GM21717 (cell line): ENCODE data around the gene ABCA5.
A peak's percentile ranks its signal among the peaks of the same experiment; 100 is the strongest.

Experiments used
- ATAC-seq: cut with Tn5 transposase; IDR thresholded peaks from one replicate; pipeline ENCODE4 v1.9.1; 2021; ENCODE audit warnings: mild to moderate bottlenecking, moderate library complexity; ENCODE audit not compliant: unreplicated experiment

Gene ABCA5

GRCh38 chr17:69327060-69327831 lies at the start of gene ABCA5:
ABCA5 (minus strand) TSS chr17:69327133; CDS start chr17:69314415, 12,718 bp downstream.
- peak; percentile 92 for ATAC-seq

- no peak for ATAC-seq
Observed at GRCh38 chr17:69375229-69375628, 48.3 kb upstream of the ABCA5 start.

- no peak for ATAC-seq
Observed at GRCh38 chr17:69373069-69373468, 46.1 kb upstream of the ABCA5 start.

- peak; percentile 91 for ATAC-seq
Observed at GRCh38 chr17:69367298-69367697, 40.4 kb upstream of the ABCA5 start.

DNA sequence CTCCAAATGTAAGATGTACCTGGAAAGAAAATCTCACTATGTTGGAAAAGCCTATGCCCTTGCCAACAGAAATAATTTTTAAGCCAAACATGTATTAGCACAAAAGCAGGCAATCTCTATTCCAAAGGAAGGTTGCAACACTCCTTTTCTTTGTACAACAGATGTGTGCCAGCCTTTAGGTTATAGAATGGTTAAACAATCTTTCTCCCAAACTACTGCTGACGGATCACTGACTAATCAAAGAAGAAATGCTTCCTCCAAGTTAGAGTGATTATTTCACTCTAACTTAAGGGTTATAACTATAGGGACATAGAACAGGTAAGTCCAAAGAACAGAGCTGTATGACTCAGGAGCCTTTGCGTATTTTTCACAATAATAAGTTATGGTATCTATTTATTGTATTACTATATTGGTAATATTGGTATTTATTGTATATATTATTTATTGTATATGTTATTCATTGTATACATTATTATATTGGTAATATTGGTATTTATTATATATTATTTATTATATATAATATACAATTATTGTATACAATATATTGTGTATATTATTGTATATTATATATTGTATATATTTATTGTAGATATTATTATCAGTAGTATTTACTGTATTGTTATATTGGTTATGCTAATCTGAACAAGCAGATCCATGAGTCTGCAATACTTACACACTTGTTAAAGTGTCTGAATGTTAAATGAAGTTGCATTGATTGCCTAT lies 36.7 kb upstream of the ABCA5 start:
- ATAC-seq, result no peak

DNA sequence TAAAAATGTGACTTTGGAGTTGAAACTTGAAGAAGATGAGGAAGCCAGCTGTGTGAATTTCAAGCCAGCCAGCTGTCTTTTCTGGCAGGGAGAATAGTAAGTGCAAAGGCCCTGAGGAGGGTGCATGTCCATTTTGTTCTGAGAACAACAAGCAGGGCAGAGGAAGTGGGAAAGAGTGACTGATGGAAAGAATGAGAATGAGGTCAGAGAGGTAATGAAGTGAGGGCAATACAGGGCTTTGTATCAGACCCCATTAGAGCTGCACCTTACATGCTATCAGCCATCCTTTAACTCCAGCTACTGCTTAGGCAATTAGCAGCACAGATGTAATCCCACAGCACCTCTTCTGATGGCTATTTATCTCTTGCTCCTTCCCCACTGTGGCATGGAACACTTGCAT lies 34.2 kb upstream of the ABCA5 start:
- ATAC-seq, result no peak

- no peak for ATAC-seq
Observed at GRCh38 chr17:69358688-69359596, 32.0 kb upstream of the ABCA5 start.

DNA sequence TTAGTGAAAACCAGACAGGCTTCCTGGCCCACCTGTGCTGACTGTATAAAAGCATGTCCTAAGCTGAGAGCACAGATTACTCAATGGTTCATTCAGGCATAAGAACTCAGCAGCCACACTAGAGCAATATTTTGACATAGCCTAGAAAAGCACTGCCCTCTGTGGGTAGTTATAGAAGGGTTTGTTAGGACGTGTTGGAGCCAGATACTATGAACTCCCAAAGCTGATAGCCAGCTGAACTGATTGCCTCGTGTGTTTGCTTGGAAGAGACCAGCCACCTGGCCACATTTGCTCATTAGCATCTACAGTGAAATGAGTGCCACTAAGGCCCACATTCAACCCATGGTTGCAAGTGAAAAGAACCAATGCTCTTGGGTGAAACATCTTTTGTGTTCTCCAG lies 30.8 kb upstream of the ABCA5 start:
- ATAC-seq, result no peak

- no peak for ATAC-seq
Observed at GRCh38 chr17:69356625-69357024, 29.7 kb upstream of the ABCA5 start.

DNA sequence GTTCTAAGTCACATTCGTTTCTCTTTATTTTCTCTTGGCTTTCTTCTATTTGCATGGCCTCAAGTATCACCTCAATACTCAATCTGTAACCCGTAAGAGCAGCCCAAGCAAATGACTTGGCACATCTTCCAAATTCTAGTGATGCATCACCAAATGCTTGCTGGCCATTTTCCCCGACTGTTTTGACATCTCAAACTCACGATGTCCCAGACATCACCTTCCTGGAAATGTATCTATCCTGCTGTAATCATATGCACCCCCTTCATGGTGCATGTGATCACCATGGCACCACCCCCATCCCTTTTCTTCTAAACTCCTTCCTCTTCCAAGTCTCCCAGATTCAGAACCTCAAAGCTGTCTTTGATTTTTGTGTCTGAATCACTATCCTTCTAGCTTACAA lies 24.0 kb upstream of the ABCA5 start:
- no peak for ATAC-seq

DNA sequence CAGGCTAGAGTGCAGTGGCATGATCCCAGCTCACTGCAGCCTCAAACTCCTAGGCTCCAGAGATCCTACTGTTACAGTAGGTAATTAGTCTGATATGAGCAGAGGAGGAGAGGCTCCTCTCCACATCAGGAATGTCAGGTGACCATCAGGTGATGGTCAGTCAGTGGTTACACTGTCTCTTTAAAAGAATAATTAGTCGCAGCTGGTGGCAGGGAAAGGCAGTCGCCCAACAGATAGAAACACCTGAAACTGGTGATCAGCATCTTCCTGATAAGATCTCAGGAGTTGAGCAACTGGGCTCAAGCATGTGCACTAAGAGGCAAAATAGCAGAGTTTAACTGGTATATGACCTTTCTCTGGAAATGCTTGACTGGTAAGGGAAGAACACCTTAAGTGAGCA lies 21.5 kb upstream of the ABCA5 start:
- ATAC-seq, result no peak

GRCh38 chr17:69346766-69347165 lies 19.8 kb upstream of the ABCA5 start:
- no peak for ATAC-seq

GRCh38 chr17:69344939-69345338 lies 18.0 kb upstream of the ABCA5 start:
- ATAC-seq, result no peak

DNA sequence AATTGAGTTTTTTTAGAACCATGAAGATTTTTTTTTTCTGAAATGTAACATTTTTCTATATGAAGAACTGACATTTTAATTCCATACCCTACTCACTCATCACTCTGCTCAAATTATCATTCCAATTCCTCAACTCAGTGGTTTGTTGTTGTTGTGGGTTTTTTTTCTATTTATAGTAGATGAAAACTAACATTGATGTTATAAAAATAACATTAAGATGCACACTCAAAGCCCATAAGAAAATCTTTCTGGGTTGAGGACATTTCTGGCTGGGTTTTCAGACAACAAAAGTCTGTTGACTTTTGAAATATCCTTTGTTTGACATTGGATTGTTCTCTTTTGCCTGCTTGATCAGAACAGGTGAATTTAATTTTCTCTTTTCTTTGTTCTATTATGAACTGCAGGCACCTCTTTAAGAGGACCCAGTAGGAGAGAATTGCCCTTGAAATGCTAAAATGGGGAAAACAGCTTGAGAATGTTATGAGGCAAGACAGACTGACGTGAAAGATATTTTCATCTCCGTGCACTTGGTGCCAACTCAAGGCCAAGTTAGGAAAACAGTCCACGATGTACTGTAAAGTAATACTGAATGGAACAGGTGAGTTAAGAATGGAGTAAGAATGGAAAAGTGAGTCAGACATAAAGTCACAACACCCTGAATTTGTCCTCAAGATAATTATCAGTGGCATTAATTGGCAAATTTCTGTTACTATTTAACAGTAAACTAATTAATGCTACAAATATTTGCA lies 16.1 kb upstream of the ABCA5 start:
- ATAC-seq, result no peak

- ATAC-seq, result no peak
Observed at GRCh38 chr17:69339937-69340336, 13.0 kb upstream of the ABCA5 start.

GRCh38 chr17:69336996-69337395 lies 10.1 kb upstream of the ABCA5 start:
- no peak for ATAC-seq

- no peak for ATAC-seq
Observed at GRCh38 chr17:69336580-69336979, 9.6 kb upstream of the ABCA5 start.

GRCh38 chr17:69335058-69335457 lies 8.1 kb upstream of the ABCA5 start:
- ATAC-seq, result no peak

- no peak for ATAC-seq
Observed at GRCh38 chr17:69333561-69333960, 6.6 kb upstream of the ABCA5 start.

- no peak for ATAC-seq
Observed at GRCh38 chr17:69331756-69332155, 4.8 kb upstream of the ABCA5 start.
